H9 (cell line): Measurements from ENCODE around the gene PNPO. TPM values are rescaled to one million over a fixed set of nuclear protein-coding genes. Genes with fewer than 3 reads are reported as not detected.

Experiments
- DNase-seq: peaks from one replicate; pipeline ENCODE4 v3.0.0-alpha.2; 2017
- H2AFZ ChIP-seq: one replicate; pipeline ENCODE4 v1.6.1; 2013; ENCODE audit warnings: mild to moderate bottlenecking, low read length, control low read depth, moderate library complexity
- H2AK5ac ChIP-seq: 2 replicates; pipeline ENCODE4 v1.6.1; 2013; ENCODE audit warnings: low read length, control low read depth, mixed read lengths; ENCODE audit not compliant: insufficient read length
- H2BK120ac ChIP-seq: one replicate; pipeline ENCODE4 v1.6.1; 2013; ENCODE audit warnings: low read depth, mild to moderate bottlenecking, low read length, control low read depth, inconsistent platforms; ENCODE audit not compliant: poor library complexity, severe bottlenecking
- H2BK12ac ChIP-seq: 2 replicates; pipeline ENCODE4 v1.6.1; 2013; ENCODE audit warnings: low read length, control low read depth, mixed read lengths, low read depth; ENCODE audit not compliant: insufficient read length
- H2BK15ac ChIP-seq: 2 replicates; pipeline ENCODE4 v1.6.1; 2013; ENCODE audit warnings: low read depth, low read length, control low read depth
- H2BK20ac ChIP-seq: one replicate; pipeline ENCODE4 v1.6.1; 2013; ENCODE audit warnings: low read depth, mild to moderate bottlenecking, low read length, control low read depth, inconsistent platforms; ENCODE audit not compliant: poor library complexity, severe bottlenecking
- H2BK5ac ChIP-seq: 2 replicates; pipeline ENCODE4 v1.6.1; 2013; ENCODE audit warnings: low read length, control low read depth, mixed read lengths; ENCODE audit not compliant: insufficient read length
- H3K14ac ChIP-seq: 2 replicates; pipeline ENCODE4 v1.6.1; 2013; ENCODE audit warnings: low read length, control low read depth; ENCODE audit not compliant: insufficient read depth
- H3K18ac ChIP-seq: 2 replicates; pipeline ENCODE4 v1.6.1; 2013; ENCODE audit warnings: low read depth, mild to moderate bottlenecking, mixed read lengths, low read length, control low read depth; ENCODE audit not compliant: insufficient read length
- H3K23ac ChIP-seq: 2 replicates; pipeline ENCODE4 v1.6.1; 2013; ENCODE audit warnings: low read length, control low read depth, mixed read lengths, low read depth; ENCODE audit not compliant: insufficient read length
- H3K23me2 ChIP-seq: 2 replicates; pipeline ENCODE4 v1.6.1; 2013; ENCODE audit warnings: low read depth, mild to moderate bottlenecking, mixed read lengths, low read length, control low read depth; ENCODE audit not compliant: insufficient read length, poor library complexity, severe bottlenecking
- H3K27ac ChIP-seq: 2 replicates; pipeline ENCODE4 v1.5.1; 2013; ENCODE audit warnings: low read length, control low read depth, mixed read lengths, low read depth; ENCODE audit not compliant: insufficient read length
- H3K27me3 ChIP-seq: 2 replicates; pipeline ENCODE4 v1.6.1; 2013; ENCODE audit warnings: low read length, control low read depth, inconsistent platforms; ENCODE audit not compliant: insufficient read depth
- H3K4ac ChIP-seq: 2 replicates; pipeline ENCODE4 v1.6.1; 2013; ENCODE audit warnings: low read depth, mild to moderate bottlenecking, control low read depth, inconsistent platforms, low read length, moderate library complexity
- H3K4me1 ChIP-seq: 2 replicates; pipeline ENCODE4 v1.6.1; 2013; ENCODE audit warnings: low read length, control low read depth, inconsistent platforms; ENCODE audit not compliant: insufficient read depth
- H3K4me2 ChIP-seq: 2 replicates; pipeline ENCODE4 v1.6.1; 2013; ENCODE audit warnings: low read length, control low read depth, mixed read lengths; ENCODE audit not compliant: insufficient read length, insufficient read depth
- H3K56ac ChIP-seq: 2 replicates; pipeline ENCODE4 v1.6.1; 2013; ENCODE audit warnings: low read depth, mild to moderate bottlenecking, mixed read lengths, low read length, control low read depth; ENCODE audit not compliant: insufficient read length
- H3K79me1 ChIP-seq: 2 replicates; pipeline ENCODE4 v1.6.1; 2013; ENCODE audit warnings: low read depth, mild to moderate bottlenecking, moderate library complexity, low read length, control low read depth, inconsistent platforms; ENCODE audit not compliant: insufficient read depth, poor library complexity, severe bottlenecking
- H3K79me2 ChIP-seq: 2 replicates; pipeline ENCODE4 v1.6.1; 2013; ENCODE audit warnings: low read length, control low read depth, inconsistent platforms; ENCODE audit not compliant: insufficient read depth
- H3K9ac ChIP-seq: 2 replicates; pipeline ENCODE4 v1.6.1; 2013; ENCODE audit warnings: low read length, control low read depth, mixed read lengths; ENCODE audit not compliant: insufficient read length; ENCODE audit errors: extremely low read depth
- H3K9me3 ChIP-seq: one replicate; pipeline ENCODE4 v1.6.1; 2013; ENCODE audit warnings: low read depth, low read length, inconsistent platforms; ENCODE audit not compliant: control insufficient read depth
- H3T11ph ChIP-seq: one replicate; pipeline ENCODE4 v1.6.1; 2013; ENCODE audit warnings: mild to moderate bottlenecking, low read length, control low read depth, inconsistent platforms
- H4K20me1 ChIP-seq: one replicate; pipeline ENCODE4 v1.6.1; 2013; ENCODE audit not compliant: control insufficient read depth, insufficient read length, insufficient read depth
- H4K5ac ChIP-seq: 2 replicates; pipeline ENCODE4 v1.6.1; 2013; ENCODE audit warnings: low read depth, mild to moderate bottlenecking, mixed read lengths, low read length, control low read depth; ENCODE audit not compliant: insufficient read length
- H4K8ac ChIP-seq: replicated peaks from 2 replicates; pipeline ENCODE4 v1.6.1; 2013; ENCODE audit warnings: low read length, control low read depth, mixed read lengths, low read depth; ENCODE audit not compliant: insufficient read length
- H4K91ac ChIP-seq: 2 replicates; pipeline ENCODE4 v1.6.1; 2013; ENCODE audit warnings: low read depth, mild to moderate bottlenecking, moderate library complexity, mixed read lengths, low read length, control low read depth; ENCODE audit not compliant: insufficient read length
- H3K27ac Mint-ChIP-seq, 3 experiments: 2 replicates in 2 of 3; 3 replicates in 1 of 3; pipeline ENCODE4 v1.8.0; 2020 to 2021; ENCODE audit warnings: mixed read lengths in 3 of 3, mild to moderate bottlenecking in 1 of 3, moderate library complexity in 1 of 3
- H3K27me3 Mint-ChIP-seq: 2 replicates; pipeline ENCODE4 v1.8.0; 2021; ENCODE audit warnings: low read depth, mild to moderate bottlenecking, moderate library complexity, mixed read lengths
- H3K36me3 Mint-ChIP-seq, 3 experiments: 2 replicates in 2 of 3; 3 replicates in 1 of 3; pipeline ENCODE4 v1.8.0; 2020 to 2021; ENCODE audit warnings: low read depth in 3 of 3, mixed read lengths in 3 of 3; ENCODE audit not compliant: insufficient read depth in 1 of 3
- H3K4me1 Mint-ChIP-seq, 2 experiments: 2 replicates each; pipeline ENCODE4 v1.8.0; 2020; ENCODE audit warnings: mixed read lengths in 2 of 2
- H3K4me3 Mint-ChIP-seq, 2 experiments: 2 replicates in 1 of 2; 3 replicates in 1 of 2; pipeline ENCODE4 v1.8.0; 2020 to 2021; ENCODE audit warnings: mild to moderate bottlenecking in 2 of 2, mixed read lengths in 2 of 2, moderate library complexity in 1 of 2
- H3K9me3 Mint-ChIP-seq, 2 experiments: 2 replicates in 1 of 2; 3 replicates in 1 of 2; pipeline ENCODE4 v1.8.0; 2020; ENCODE audit warnings: mild to moderate bottlenecking in 2 of 2, mixed read lengths in 2 of 2, moderate library complexity in 1 of 2
- CTCF ChIP-seq: fragments of 200-600 bp; sonication (generic); conservative IDR thresholded peaks from 3 replicates; pipeline ENCODE4 v1.8.0; 2021; ENCODE audit warnings: antibody characterized with exemption, mild to moderate bottlenecking
- WGBS: extraction: QIAGEN DNeasy Blood & Tissue Kit; methylation state at CpG from one replicate; pipeline ENCODE4 v1.1.7; 2013; ENCODE audit warnings: missing lambda C conversion rate, low lambda C conversion rate, mixed read lengths; ENCODE audit not compliant: insufficient read length; ENCODE audit errors: extremely low coverage; 5-methylcytosine and 5-hydroxymethylcytosine counted together
- total RNA-seq: library from RNA; stranded (reverse); gene quantifications from 2 replicates; pipeline ENCODE4 v1.2.1, GENCODE V29; 2021

The PNPO gene
- total RNA-seq, 1 experiment from 2014 or later: 6.7 TPM

DNA sequence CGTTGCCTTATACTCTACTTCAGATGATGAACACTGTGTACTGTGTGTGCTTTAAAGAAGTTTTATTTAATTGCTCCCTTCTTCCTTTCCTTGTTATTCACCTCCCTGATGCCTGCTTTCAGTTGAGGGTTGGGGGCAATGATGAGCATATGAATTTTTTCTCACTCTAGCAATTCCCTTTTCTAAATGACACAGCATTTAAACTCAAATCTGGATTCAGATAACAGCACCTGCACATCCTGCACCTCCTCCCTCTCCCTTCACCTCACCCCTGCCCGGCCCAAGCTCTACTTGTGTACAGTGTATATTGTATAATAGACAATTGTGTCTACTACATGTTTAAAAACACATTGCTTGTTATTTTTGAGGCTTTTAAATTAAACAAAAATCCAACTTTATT, 13.0 kb upstream of the PNPO start:
- H3K4me2 ChIP-seq: no peak overlapping the region
- H3K4ac ChIP-seq: no peak overlapping the region
- no peak overlapping the region for H2AFZ ChIP-seq
- no peak overlapping the region for H2BK20ac ChIP-seq
- no peaks in the 10 kb centered on the region for H3K79me1 ChIP-seq
- no peaks in the 10 kb centered on the region; a peak in 1 of 5 replicates for H3K9me3 Mint-ChIP-seq
- H3K4me1 ChIP-seq: no peaks in the 10 kb centered on the region
- no peak overlapping the region for H3K27ac ChIP-seq
- no peak overlapping the region for H3K14ac ChIP-seq
- DNase-seq: no peak
- H2BK5ac ChIP-seq: no peak overlapping the region
- no peak overlapping the region for H3T11ph ChIP-seq
- no peaks in the 10 kb centered on the region for H3K27me3 Mint-ChIP-seq
- no peak overlapping the region for H2BK120ac ChIP-seq
- H3K9me3 ChIP-seq: no peaks in the 10 kb centered on the region
- H3K9ac ChIP-seq: no peak overlapping the region
- peaks cover 13 to 44% (median 34%) of the 10 kb centered on the region in 3 experiments; a peak in 6 of 7 replicates for H3K36me3 Mint-ChIP-seq
- no peaks in the 10 kb centered on the region for H4K20me1 ChIP-seq
- no peak for TF ChIP-seq CTCF
- no peaks in the 10 kb centered on the region for H3K23me2 ChIP-seq
- H3K4me1 Mint-ChIP-seq: no peaks in the 10 kb centered on the region
- no peaks in the 10 kb centered on the region for H3K27me3 ChIP-seq
- H3K4me3 Mint-ChIP-seq: no peak overlapping the region
- no peak overlapping the region for H2BK15ac ChIP-seq
- H2BK12ac ChIP-seq: no peak overlapping the region
- H3K18ac ChIP-seq: no peak overlapping the region
- H4K91ac ChIP-seq: no peak overlapping the region
- no peaks in the 10 kb centered on the region for H3K79me2 ChIP-seq
- no peak overlapping the region for H2AK5ac ChIP-seq
- H3K56ac ChIP-seq: no peak overlapping the region
- no peak overlapping the region for H4K5ac ChIP-seq
- WGBS: no CpG with 5 or more reads among the region's 2 CpGs
- H3K23ac ChIP-seq: no peak overlapping the region
- no peak overlapping the region for H3K27ac Mint-ChIP-seq
- H4K8ac ChIP-seq: no peak overlapping the region
